Activated CD8-positive, alpha-beta memory T cell treated with anti-CD3 and anti-CD28 coated beads, Interleukin-2, amount 50 U/mL, for 24 hours (primary cell): ENCODE measurements around the gene CCL27.

Source experiments
- DNase-seq: peaks from one replicate; pipeline ENCODE4 v3.0.0-alpha.2; 2020; ENCODE audit errors: extremely low read depth

The CCL27 gene

DNA sequence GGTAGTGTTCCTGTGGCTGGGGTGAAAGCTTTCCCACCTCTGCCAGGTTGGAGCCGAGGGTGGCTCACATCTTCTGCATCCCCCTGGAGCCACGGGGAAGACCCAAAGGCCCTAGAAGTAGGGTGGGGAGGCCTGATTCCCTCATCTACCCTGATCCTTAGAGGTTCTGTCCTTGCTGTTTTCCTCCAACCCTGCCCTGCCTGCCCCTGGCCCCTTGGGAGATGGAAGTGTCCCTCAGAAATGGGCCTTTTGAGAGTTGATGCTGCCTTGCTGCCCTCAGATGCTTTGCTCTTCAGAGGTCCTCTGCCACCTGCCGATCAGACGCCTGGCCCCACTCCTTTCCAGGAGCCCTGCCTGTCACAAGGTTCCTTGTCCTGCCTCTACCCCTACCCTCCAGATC, 22.4 kb upstream of the CCL27 start:
- DNase-seq: no peak

DNA sequence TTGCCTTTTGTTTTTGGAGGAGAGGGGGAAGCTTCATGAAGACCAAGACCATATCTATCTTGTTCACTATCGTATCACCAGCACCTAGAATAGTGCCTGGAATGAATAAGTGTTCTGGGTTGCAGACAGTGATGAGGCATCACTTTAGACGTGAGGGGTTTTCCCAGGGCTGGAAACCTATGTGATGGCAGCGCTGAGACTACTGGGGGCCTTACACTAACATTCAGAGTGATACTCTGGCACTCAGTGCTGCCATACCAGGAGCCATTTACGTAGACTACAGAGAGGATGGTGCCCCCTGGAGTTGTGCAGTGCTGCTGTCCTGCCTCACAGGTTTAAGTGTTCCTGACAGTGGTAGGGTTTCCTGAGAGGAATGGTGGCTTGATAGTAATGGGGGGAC, 21.7 kb upstream of the CCL27 start:
- no peak for DNase-seq

DNA sequence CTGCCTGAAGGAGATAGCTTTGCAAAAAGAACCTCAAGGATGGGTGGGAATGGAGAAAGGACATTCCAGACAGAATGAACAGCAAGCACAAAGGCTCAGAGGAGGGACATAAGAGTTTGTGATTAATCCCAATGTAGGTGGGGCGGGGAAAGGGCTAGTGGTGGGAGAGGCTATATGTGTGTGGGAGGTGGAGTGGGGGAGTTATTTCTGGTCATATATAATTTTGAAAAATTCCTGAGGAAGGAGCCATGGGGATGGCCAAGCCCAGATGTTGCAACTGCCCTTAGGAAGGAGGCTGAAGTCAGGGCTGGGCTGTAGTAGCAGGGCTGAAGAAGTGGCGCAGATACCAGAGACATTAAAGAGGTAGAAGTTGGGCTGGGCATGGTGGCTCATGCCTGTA, 13.4 kb upstream of the CCL27 start:
- no peak for DNase-seq

DNA sequence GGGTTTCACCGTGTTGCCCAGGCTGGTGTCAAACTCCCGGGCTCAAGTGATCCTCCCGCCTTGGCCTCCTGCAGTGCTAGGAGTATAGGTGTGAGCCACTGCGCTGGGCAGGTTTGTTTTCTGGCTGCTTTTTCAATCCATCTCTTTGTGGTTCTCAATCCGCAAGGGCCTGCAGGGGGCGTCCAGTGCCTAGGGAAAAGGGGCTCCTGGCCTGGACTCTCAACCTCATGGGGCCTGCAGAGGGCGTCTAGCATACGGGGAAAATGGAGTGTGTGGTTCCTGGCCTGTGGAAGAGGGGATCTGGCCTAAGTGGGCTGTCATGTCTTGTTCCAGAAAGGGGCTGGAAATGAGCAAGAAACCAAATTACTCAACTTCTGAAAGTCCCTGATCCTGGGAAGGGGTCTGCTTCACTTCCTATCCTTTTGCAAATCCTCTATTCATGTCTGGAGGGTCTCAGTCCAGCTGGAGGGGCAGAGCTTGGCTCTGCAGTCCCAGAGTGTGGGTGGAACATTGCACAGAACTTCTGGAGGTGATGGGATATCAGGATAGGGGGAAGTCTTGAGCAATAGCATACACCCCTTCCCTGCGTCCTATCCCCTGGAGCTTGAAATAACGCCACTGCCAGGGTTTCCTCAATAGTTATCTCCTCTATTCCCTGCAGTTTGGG, 12.7 kb upstream of the CCL27 start:
- peak; percentile 30 for DNase-seq

DNA sequence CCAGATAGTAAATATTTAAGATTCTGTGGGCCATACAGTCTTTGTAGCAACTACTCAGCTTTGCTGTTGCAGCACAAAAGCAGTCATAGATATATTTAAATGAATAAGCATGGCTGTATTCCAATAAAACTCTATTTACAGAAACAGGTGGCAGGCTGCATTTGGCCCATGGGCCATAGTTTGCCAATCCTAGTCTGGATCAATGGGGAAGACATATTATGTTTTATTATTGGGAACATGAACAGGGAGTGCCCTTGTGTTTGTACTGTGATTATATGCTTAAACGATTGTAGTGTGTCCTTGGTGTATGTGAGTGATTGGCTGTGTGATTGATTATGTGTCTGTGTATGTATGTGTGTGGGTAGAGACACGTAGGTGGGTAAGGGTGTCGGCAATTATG, 12.0 kb upstream of the CCL27 start:
- no peak for DNase-seq

DNA sequence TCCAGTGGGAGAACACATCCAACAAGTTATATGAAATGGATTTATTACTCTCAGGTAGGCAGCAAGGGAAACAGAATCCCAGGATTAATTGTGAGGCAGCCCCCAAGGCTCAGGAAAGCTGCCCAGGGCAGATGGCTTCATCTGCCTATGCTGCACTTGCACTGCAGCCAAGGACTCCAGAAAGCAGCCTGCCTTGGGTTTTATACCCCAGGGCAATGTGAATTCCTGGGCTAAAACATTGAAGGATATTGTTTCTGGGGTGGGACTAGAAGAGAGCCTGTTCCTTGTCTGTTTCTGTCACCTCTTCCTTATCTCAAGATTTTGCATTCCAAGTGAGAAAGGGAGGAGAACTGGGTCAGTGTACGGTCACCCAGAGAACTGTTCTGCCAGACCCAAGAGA, 8.8 kb upstream of the CCL27 start:
- DNase-seq: no peak

DNA sequence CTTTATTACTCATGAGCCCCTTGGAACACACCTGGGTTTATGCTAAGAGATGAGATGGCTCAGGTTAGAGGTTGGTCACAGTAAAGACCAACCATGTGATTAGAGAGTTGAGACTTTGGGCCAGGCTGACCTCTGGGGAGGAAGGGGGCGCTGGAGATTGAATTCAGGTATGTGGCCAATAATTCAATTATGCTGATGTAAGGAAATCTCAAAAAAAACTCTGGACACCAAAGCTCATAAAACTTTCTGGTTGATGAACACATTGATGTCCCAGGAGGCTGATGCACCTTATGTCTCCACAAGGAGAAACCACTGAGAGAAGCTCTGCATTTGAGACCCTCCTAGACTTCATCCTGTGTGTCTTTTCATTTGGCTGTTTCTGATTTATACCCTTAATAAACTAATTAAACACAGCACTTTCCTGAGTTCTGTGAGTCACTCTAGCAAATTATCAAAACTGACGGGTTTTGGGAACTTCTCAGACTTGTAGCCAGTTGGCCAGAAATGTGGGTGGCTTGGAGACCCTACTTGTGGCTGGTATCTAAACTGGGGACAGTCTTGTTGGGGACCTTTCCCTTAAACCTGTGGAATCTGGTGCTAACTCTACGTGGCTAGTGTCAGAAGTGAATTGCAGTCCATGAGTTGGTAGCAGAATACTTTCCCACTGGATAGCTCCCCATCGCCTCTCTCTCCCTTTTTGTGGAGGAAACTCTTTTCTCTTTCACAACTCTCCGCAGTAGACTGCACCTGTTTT, 7.5 kb upstream of the CCL27 start:
- no peak for DNase-seq

DNA sequence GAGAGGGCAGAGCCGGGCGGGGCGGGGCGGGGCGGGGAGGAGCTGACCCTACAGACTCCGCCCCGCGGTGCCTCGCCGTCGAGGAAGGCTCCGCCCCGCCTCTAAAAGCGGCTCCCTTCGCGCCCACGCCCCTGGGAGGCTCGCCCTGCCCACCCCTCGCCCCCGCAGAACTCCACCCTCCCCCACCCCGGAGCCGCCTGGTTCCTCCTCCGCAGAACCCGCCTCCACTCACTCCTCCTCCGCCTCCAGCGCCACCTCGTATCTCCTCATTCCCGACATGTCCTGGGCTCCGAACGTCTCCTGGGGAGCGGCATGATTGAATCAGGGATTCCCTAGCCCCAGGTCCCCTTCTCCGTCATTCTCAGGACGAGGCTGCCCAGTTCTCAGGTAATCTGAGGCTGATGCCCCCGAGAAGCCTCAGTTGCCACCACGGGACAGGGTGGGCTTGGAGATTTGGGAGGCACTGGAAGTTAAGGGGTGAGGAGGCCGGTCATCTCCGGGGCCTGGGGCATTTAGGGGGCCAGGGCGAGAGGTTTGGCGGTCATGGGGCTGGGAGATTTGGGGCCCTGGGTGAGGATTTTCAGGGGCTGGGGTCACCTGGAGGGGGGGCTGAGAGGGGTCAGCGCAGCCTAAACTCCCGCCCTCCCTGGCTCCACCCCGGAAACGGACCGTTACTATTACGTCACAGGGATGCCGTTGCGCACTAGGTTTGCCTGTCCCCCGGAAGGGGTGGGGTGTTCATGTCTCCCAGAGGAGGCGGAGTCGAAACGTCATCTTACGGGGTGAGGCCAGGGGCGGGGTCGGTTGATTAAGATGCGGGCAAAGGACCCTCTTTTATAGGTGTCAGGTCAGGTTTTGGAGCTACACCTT, 3.2 kb upstream of the CCL27 start:
- DNase-seq: peak; percentile 72

DNA sequence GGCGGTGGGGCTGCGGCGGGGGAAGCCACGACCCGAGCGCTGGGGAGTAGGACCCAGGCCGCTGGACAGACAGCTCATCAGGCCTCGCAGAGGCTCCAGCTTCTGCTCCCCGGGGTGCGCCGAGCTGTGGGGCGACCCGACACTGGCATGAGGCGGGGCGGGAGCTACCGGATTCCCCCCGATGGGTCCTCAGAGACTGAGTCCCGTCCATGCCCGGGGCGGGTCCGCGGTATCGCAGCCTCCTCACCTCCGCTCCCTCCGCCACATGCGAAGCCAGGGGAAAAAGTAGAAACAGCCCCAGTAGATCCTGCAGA, 2.6 kb upstream of the CCL27 start:
- no peak for DNase-seq

DNA sequence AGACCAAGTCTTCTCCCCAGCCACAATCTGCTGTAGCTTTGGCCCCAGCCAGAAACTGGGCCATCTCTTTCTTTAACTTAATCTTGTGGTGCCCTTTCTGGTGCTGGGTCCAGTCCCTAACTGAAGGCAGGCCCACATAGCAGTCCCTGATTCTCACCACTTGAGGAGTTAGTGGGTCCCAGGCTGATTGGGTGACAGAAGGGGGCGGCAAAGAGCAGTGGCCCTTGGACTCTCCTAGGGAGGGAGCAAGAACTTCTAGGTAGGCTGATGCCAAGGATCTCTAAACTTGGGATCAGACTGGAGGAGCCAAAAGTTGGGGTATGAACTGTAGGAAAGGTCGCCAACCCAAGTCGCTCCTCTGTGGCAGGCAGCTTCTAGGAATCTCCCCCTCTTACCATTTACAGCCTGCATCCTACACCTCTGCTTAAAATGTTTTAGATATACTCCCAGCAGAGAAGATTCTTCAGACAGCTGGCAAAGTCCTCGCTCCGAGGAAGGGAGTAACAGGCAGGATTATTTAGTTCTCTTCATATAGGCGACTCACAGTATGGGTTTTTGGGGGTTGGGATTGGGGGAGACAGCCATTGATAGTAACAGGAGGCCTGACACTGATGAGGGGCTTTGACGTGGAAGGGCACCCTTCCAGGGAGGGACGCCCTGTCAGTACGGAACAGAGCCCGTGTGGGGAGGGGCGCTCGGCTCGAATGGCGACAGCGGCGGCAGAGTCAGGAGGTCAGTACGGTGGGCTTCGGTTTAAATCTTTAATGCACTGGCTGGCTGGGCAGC, 2.0 kb upstream of the CCL27 start:
- no peak for DNase-seq

DNA sequence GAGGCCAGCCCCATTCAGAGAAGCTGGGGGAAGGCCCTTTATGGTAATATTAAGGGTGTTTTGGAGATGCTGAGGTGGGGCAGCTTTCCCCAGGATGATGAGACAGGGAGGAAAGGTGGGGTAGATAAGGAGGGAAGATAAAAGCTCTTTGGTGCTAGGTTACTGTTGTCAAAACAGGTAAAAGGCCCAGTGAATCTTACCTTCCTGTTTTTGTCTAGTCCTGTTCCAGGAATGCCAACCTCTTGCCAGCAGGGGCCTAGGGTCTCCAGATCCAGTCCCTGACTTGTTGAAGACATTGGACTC, 797 bp upstream of the CCL27 start:
- no peak for DNase-seq

DNA sequence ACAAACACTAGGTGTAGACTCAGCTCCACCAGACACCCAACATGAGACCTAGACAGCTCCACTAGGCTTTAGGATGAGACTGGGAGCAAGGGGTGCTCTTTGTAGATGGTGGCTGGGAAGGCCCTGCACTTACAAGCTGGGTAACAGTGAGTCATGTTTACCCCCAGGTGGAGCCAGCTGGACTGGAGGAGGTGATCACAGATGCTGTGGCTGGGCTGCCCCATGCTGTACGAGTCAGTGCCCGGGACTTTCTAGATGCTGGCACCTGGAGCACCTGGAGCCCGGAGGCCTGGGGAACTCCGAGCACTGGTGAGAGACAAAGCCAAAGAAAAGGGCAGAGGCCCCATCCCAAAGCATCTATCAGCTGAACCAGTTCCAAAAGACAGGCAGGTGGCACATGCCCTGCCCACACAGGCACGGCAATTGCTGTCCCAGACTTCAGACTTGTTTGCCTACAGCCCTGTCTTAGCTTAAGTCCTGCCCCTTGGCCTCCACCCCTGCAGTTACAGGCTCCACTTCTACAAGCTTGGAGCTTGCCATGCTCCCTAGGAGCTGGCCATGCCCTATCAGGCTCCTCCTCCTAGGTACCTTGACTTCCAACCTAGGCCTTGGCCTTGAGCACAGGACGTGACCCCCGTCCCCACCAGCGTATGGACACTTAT, 2.7 kb downstream of the CCL27 start:
- no peak for DNase-seq

DNA sequence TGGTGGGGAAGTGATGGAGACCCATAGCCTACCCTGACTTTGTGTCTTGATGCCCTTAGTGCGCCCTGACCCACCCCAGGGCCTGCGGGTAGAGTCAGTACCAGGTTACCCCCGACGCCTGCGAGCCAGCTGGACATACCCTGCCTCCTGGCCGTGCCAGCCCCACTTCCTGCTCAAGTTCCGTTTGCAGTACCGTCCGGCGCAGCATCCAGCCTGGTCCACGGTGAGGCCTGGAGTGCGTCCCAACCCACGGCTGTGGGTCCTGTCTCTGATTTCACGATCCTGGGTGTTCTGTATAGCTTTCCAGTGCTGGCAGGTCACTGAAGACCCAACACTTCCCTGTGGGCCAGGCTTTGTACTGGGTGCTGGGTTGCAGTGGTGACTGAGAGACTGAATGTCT, 4.0 kb downstream of the CCL27 start:
- DNase-seq: no peak

DNA sequence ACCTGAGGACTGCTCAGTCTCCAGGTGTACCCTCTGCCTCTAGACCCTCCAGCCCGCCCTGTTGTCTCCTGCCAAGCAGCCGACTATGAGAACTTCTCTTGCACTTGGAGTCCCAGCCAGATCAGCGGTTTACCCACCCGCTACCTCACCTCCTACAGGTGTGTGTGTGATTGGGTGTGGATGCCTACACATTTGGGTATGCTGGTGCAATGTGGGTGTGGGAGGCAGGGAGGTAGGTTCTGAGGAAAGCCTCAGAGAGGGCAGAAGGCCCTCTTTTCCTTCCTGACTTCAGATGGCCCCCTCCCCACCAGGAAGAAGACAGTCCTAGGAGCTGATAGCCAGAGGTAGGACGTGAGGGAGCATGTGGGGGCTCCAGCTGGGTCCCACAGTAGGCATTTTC, 5.5 kb downstream of the CCL27 start:
- no peak for DNase-seq

DNA sequence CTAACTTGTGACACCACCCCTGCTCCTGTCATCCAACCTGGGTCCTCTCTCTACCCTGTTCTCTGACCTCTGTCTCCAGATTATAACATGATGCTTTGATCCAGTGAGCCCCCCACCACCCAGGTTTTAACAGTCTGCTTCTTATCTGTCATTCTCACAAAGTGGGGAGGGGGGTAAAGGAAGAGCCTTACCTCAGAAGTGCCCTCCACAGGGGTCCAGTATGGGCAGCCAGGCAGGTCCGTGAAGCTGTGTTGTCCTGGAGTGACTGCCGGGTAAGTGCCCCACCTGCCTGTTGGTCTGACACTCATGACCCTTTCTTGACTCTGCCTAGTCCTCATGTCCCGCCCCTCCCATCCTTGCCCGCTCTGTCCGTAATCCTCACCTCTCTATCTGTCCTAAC, 7.1 kb downstream of the CCL27 start:
- DNase-seq: no peak

DNA sequence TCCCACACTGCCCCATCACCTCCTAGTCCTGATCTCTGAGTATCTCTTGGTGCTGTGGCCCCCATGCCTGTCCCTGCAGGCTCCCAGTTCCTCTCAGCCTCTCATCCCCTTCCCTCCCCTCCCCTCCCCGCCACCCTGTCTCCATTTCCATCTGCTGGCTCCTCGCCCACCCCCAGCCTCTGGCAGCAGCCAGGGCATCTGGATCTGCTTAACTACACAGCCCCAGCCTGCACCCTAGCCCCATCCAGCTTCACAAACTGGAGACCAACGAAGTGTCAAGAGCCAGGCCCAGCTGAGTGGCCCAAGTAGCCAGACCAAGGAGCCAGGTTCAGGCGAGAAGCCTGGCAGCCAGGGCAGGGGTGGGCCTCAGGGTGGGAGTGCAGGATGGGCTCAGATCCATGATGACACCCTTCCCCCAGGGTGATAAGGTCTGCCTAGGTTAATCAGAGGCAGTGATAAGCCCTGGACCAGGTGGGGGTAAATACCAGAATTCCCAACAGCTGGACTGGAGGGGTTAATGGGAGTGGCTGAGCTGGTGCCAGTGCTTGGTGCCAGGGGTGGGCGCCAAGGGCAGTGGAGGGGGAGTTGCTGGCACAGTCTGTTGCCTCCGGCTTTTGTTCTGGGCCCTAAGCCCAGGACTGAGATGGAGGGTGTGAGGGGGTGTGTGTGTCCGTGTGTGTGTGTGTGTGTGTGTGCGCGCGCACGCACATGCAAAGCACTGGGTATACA, 8.0 kb downstream of the CCL27 start:
- DNase-seq: no peak

DNA sequence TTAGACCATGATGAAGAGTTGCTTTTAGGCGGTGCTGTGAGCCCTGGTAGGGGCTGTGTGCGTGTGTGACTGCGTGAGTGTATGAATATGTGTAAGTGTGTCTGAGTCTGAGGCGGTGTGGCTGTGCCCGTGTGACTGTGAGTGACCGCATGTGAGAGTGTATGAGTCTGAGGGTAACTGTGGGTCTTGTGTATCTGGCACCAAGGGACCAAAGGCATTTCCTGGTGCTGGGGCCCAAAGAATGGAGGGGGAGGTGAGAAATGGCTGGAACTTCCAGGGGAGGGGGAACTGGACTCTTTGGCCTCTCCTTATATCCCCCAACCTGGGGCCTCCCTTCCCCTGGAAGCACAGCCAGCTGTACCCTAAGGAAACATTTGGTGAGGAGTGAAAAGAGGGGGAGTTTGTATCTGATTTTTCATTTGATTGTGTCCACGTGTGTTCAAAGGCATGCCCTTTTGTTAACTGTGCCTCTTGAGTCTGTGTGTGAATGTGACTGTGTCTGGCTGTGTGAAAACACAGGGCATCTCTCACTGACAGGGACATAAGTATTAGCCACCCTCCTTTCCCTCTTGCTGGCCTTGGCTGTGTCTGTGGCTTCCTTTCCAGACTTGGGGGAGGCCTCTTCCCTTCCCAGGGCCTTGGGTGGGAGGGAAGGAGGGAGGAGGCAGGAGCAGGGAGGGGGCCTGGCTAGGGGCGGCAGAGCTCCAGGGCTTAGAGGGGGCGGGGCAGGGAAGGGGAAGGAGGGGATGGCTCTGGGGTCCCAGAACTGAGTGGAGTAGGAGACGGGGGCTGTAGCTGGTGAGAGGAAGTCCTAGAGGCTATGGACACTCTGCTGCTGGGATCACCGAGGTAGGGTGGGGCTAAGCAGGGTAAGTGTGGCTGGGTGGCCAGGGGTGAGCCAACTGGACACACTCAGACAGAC, 9.0 kb downstream of the CCL27 start:
- DNase-seq: no peak

DNA sequence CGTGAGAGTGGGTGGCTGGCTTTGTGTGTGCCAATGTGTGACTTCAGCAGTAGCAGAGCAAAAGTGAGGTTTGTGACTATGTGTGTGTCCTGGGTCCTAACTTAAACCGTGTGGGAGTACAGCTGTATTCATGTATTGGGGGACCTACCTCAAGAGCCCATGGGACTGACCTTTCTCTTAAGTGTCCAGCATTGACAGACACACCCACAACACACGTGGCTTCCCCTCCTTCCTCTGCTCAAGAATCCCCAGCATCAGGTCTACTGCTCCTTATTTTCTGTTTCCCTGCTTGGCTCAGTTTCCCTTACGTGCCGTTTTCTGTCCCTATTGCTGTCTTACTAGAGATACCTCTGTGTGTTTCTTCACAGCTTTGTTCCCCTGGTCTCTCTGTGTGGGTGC, 9.9 kb downstream of the CCL27 start:
- no peak for DNase-seq

DNA sequence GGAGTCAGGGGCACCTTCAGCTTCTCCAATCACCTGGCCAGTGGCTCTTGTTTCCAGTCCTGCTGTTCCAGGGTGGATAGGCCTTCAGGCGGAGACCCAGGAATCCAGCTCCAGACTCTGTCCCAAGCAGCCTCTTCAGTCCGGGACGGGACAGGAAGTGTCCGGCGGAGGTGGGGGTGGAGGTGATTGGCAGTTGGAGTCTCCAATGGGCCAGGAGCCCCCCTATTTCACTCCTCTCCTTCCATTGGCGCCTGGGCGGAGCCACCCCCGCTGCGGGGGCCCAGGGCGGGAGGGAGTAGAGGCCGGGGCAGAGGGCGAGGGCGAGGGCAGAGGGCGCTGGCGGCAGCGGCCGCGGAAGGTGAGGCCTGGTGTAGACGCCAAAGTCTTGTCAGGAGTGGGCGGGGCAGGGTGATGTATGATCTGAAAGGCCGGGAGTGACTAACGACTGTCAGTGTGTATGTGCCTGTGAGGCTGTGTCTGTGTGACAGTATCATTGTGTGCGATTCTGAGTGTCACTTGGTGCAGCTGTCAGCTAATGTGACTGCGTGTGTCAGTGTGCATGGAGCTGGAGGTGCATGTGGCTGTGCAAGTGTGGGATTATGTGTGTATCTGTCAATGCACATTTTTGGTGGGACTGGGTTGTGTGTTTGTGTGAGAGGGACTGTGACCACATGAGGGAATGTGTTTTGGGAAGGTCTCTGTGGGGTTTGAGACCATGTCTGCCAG, 10.4 kb downstream of the CCL27 start, which contains the start of gene IL11RA:
IL11RA (plus strand) TSS at position 310 of the 726 bp plus-strand sequence. CDS start 3,033 bp downstream, outside the sequence.
- no peak for DNase-seq
